Measurements from ENCODE around the gene SETMAR. TPM values are rescaled to one million over a fixed set of nuclear protein-coding genes. Genes with fewer than 3 reads are reported as not detected.

Gene SETMAR
- total and polyA plus RNA-seq, 2 of the 8 experiments (the other 6 are each of a cell fraction or from before 2014, with no cell fraction given) = 16.1 to 25.3 TPM

DNA sequence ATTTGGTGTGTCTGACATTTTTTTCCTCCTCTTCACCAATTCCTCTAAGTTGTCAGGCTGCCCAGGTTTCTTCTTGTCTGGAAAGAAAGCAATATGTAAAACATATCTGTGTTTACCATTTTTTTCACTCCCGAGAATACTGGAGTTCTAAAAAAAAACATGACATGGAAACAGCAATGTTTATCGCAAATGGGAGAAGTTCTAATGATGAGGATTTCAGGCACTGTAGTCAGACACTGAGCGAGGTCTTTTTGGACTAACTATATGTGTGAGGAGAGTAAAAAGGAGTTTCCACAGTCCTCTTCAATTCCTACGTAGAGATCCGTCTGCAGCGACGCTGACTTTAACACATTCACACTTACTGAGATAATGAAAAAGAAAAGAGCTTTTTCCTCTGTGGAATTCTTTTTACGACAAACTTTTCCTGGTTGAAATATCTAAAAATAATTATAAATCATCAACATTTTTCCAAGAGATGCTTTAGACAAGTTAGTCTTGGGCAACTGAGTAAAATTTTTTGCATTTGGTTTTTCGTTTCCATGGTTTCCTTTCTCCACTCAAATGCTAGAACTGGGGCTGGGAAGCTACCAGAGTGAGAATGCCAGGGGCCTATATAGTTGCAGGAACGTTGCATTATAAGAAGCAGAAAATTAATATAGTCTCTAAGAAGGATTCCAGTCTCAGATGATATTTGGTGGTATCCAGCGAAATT is 8.4 kb upstream of the SETMAR start:
- Histone ChIP-seq H3K14ac (ENCODE audit: insufficient read length) (no peak overlapping the region), H3K9ac (replicated peaks in 1 of 4; ENCODE audit: extremely low read depth in 1 of 4, low read depth in 3 of 4, low read length in 3 of 4) (no peak overlapping the region), H3K56ac (replicated peaks; ENCODE audit: insufficient read length, low read depth, low read length) (no peak overlapping the region), H3K27me3 (replicated peaks in 1 of 4; ENCODE audit: control insufficient read depth in 3 of 4, extremely low read depth in 1 of 4, insufficient read depth in 3 of 4, low read length in 3 of 4) (no peaks in the 10 kb centered on the region), H2BK15ac (ENCODE audit: low read length) (no peak overlapping the region), H2BK5ac (ENCODE audit: low read depth, low read length) (no peak overlapping the region), H2BK120ac (replicated peaks; ENCODE audit: low read depth, low read length) (no peak overlapping the region), H3K23ac (ENCODE audit: insufficient read length) (no peak overlapping the region), H2BK12ac (ENCODE audit: low read depth, low read length) (no peak overlapping the region), H4K91ac (replicated peaks; ENCODE audit: insufficient read length, low read length) (no peak overlapping the region), H3K4ac (replicated peaks; ENCODE audit: insufficient read length, low read depth, low read length) (no peak overlapping the region), H4K5ac (ENCODE audit: insufficient read length, low read depth, low read length) (no peak overlapping the region), H3K27ac (ENCODE audit: low read depth, low read length) (no peak overlapping the region), H4K20me1 (replicated peaks in 1 of 2; ENCODE audit: control insufficient read depth in 1 of 2, insufficient read depth in 2 of 2, low read length in 2 of 2) (no peaks in the 10 kb centered on the region), H3K79me2 (ENCODE audit: control insufficient read depth in 1 of 2, insufficient read depth in 2 of 2, low read length in 2 of 2) (no peaks in the 10 kb centered on the region), H2AFZ (ENCODE audit: low read length) (no peak overlapping the region), H3K4me3 (ENCODE audit: extremely low read depth in 1 of 4, insufficient read depth in 2 of 4, low read depth in 3 of 4, low read length in 4 of 4) (no peak overlapping the region), H3K18ac (ENCODE audit: extremely low read depth, low read length) (no peak overlapping the region), H3K23me2 (ENCODE audit: low read depth, low read length) (no peaks in the 10 kb centered on the region), H2BK20ac (ENCODE audit: low read length) (no peak overlapping the region), H3K79me1 (ENCODE audit: low read depth, low read length) (no peaks in the 10 kb centered on the region), H3K4me1 (replicated peaks in 1 of 4; ENCODE audit: control insufficient read depth in 3 of 4, insufficient read depth in 4 of 4, low read length in 3 of 4) (no peaks in the 10 kb centered on the region), H3K36me3 (ENCODE audit: control insufficient read depth in 2 of 4, insufficient read depth in 4 of 4, low read length in 3 of 4) (no peaks in the 10 kb centered on the region), H3K4me2 (ENCODE audit: insufficient read depth in 1 of 2, low read depth in 2 of 2, low read length in 2 of 2) (no peak overlapping the region), H4K8ac (ENCODE audit: extremely low read depth, insufficient read depth, low read length) (no peak overlapping the region), H3K9me3 (ENCODE audit: insufficient read depth in 2 of 2, low read depth in 1 of 2, low read length in 1 of 2) (no peaks in the 10 kb centered on the region), H2AK5ac (ENCODE audit: low read depth, low read length) (no peak overlapping the region)
- CTCF ChIA-PET (ENCODE audit: partially characterized antibody) = interaction anchor here (1.0 to 1.4 kb wide), 3 partner anchors 20 to 1094 kb away, joined by 3 to 4 read pairs (median 3); no protein-coding TSS in a partner anchor
- WGBS, 2 experiments (ENCODE audit: extremely low coverage in 1 of 2, insufficient coverage in 1 of 2, insufficient read length in 1 of 2, insufficient replicate concordance in 2 of 2, low coverage in 1 of 2, low lambda C conversion rate in 2 of 2, missing lambda C conversion rate in 1 of 2) = 90% methylated on average over 11 of the region's 11 CpGs; no CpG with 5 or more reads in 1 of the 2 experiments
- DNase-seq (ENCODE audit: low read depth in 1 of 2, low spot score in 2 of 2) (no peak), FAIRE-seq (no peak)
- POLR2A ChIA-PET (ENCODE audit: partially characterized antibody) = interaction anchor here (0.6 to 1.9 kb wide), 3 partner anchors 13 to 471 kb away, joined by 3 to 4 read pairs (median 3); no protein-coding TSS in a partner anchor
- TF ChIP-seq CHD2 (IDR thresholded peaks at IDR 0.05; ENCODE audit: low read length) (no peak), KDM4A (IDR thresholded peaks at IDR 0.05; ENCODE audit: low read depth, low read length, severe bottlenecking) (no peak), CHD1 (IDR thresholded peaks at IDR 0.05; ENCODE audit: low read depth, low read length) (no peak), SIX5 (IDR thresholded peaks at IDR 0.05; ENCODE audit: low read depth, low read length) (no peak), CTBP2 (IDR thresholded peaks at IDR 0.05; ENCODE audit: borderline replicate concordance, insufficient read depth, insufficient read length, low read length) (no peak), E2F6 (IDR thresholded peaks at IDR 0.05) (no peak), ATF3 (IDR thresholded peaks at IDR 0.05; ENCODE audit: insufficient read depth, low read depth, low read length) (no peak), HDAC2 (IDR thresholded peaks at IDR 0.05; ENCODE audit: borderline replicate concordance in 1 of 2, low read depth in 2 of 2, low read length in 2 of 2) (no peak), NRF1 (IDR thresholded peaks at IDR 0.05; ENCODE audit: low read depth, low read length) (no peak)
- TF ChIP-seq, protein P1, sequence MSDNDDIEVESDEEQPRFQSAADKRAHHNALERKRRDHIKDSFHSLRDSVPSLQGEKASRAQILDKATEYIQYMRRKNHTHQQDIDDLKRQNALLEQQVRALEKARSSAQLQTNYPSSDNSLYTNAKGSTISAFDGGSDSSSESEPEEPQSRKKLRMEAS (IDR thresholded peaks at IDR 0.05) = no peak
